Right lung (tissue), 5 donors: ENCODE measurements around the gene PPP2R2D. TPM values are rescaled to one million over a fixed set of nuclear protein-coding genes. Genes with fewer than 3 reads are reported as not detected.

ENCODE experiments used
- DNase-seq, 2 donors: peaks; one replicate each; pipeline ENCODE4 v3.0.0-alpha.2; 2013
- polyA plus RNA-seq, 5 donors: library from polyadenylated mRNA; unstranded; fragments of 120-200 nt; gene quantifications; one replicate each; pipeline versions ENCODE4 v1.2.1 to v1.2.3, GENCODE V29; 2013; ENCODE audit warnings: inconsistent platforms in 1 of 5, low replicate concordance in 1 of 5; ENCODE audit not compliant: insufficient read length in 5 of 5, insufficient read depth in 1 of 5

The PPP2R2D gene
- polyA plus RNA-seq, 5 donors = 32.9 to 43.0 (median 35.1) TPM

DNA sequence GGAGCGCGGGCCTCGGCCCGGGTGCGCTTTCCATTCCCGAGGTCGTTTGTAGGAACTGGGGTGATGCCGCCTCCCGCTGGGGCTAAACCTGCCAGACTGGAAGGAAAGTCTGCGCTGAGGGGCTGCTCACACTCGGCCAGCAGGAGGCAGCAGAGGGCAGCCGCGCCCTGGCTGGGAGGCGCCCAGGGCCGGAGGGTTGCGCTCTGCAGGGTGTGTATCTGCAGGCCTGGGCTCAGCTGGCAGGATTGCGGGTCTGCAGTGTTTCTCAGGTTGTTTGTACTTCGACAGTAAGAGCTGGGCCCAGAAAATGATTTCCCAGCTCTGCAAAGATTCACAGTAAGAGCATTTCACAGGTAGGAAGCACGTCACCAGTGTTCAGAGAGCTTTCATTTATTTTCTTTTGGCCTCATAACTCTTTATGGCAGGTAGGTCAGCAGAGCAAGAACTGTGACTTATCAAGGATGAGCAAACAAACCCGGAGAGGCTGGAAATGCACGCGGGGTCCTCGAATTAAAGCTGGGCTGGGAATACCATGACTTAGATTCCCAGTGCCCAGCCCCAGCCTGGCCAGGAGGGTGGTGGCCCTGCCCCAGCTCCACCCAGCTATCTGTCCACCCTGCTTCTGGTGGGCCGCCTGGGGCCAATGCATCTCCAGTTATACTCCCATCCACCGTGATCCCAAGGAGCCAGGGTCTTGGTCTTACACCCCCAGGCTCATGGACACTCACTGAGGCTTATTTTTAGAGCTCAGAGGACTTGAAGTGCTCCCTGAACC lies 15.2 kb upstream of the PPP2R2D start:
- peak; percentile 44 to 53 for DNase-seq

GRCh38 chr10:131886237-131886636 lies 14.6 kb upstream of the PPP2R2D start:
- no peak for DNase-seq

DNA sequence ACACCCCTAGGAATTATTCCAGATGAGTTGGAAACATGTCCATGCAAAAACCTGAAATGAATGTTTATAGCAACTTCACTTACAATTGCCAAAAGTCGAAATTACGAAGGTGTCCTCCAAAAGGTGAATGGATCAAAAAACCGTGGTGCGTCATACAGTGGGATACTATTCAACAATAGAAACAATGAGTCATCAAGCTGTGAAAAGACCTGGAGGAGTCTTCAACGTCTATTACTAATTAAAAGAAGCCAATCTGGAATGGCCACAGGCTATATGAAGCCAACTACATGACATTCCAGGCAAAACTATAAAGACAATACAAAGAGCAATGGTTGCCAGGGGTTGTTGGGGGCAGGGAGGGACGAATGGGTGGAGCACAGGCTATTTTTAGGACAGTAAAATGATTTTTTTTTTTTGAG lies 12.6 kb upstream of the PPP2R2D start:
- no peak for DNase-seq

GRCh38 chr10:131889755-131890154 lies 11.1 kb upstream of the PPP2R2D start:
- DNase-seq = no peak

DNA sequence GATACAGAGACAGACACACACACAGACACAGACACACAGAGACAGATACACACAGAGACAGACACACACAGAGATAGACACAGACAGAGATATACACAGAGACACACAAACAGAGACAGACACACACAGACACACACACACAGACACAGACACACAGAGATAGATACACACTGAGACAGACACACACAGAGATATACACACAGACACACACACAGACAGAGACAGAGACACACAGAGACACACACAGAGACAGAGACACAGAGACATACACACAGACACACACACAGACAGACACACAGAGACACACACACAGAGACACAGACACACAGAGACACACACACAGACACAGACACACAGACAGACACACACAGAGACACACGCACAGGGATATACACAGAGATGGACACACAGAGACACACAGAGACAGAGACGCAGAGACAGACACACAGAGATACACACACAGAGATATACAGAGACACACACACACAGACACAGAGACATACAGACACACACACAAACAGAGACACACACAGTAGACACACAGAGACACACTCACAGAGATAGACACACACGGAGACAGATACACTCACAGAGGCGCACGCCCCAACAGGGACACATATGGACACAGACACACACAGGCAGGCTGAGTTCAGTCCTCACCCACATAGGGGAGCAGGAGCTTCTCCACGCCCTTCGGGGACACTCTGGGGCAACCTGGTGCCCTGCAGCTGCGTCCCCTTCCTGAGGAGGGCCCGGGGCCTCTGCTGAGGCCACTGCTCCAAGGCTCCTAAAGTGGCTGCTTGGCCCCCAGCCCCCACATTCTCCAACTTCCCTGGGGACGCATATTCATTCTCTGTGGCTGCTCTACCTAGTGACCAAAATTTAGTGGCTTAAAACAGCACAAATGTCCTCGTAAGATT lies 10.3 kb upstream of the PPP2R2D start:
- DNase-seq = no peak

- no peak for DNase-seq
These were observed 9.4 kb upstream of the PPP2R2D start for GRCh38 chr10:131891196-131891928.

DNA sequence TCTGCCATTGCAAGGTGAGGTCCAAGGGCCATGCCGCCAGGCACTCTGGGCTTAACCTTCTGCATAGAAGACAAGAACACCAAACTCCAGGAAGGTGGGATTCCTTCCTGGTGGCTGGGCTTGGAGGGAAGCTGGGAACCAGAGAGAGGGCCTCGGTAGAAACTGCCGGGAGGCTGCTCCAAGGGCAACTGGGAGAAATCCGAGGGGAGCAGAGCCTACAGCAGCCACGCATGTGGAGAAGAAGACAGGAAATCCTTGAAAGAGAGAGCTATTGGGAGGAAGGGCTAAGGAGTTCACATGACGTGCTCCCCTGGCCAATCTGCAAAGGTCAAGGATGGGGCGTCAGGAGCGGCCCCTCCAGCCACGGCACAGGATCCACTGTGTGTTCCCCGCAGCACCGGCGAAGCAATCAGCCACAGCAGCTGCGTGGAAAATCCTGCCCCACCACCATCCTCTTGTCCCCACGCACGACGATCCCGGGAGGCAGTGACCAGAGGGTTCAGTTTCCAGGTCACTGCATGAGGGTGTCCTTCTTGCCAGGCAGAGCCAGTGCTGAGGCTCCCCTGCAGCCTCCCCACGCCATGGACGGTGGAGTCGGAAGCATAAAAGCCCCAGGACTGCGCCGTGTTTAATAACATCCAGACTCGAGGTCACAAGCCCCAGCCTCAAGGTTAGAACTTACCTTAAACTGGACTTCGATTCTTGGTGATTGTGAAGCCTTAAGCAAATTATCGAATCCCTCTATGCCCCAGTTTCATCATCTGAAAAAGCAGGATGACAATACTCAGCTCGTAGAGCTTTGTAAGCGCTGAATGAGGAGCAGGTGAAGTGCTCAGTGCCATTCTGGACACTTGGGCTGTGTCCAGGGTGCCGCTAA lies 8.6 kb upstream of the PPP2R2D start:
- DNase-seq = no peak

GRCh38 chr10:131892806-131893675 lies 7.8 kb upstream of the PPP2R2D start:
- no peak for DNase-seq

DNA sequence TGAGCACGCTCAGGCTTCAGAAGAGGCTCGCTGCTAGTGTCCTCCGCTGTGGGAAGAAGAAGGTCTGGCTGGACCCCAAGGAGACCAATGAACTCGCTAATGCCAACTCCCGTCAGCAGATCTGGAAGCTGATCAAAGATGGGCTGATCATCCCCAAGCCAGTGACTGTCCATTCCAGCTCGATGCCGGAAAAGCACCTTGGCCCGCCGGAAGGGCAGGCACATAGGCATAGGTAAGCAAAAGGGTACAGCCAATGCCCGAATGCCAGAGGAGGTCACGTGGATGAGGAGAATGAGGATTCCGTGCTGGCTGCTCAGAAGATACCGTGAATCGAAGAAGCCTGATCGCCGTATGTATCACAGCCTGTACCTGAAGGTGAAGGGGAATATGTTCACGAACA lies 5.7 kb upstream of the PPP2R2D start:
- DNase-seq = no peak

- DNase-seq = no peak
These were observed 4.4 kb upstream of the PPP2R2D start for GRCh38 chr10:131896403-131896802.

DNA sequence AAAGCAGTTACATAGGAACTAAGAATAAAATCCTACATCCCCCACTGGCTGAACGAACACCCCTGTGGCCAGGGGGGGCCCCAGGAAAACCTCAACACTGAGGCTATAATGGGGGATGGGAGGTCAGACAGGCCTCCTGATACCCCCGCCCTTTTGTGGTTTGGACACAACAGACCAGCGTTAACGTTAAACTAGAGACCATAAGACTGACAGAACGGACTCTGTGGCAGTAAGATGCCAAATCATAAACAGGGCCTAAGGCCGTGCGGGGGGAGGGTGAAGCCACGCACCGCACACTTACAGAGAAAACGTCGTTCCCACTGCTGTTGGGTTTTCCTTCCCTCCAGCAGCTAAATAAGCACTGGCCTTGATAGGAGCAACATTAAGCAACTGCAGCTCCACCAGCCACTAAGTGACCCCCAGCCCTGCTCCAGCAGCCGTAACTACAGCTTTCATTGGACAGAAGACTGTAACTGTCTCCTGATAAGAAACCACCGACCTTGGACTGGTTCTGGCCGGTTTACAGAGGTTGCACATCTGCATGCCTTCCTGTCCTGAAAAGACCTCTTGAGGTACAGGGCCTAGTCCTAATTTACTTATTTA lies 3.4 kb upstream of the PPP2R2D start:
- DNase-seq = no peak

- DNase-seq = no peak
These were observed 2.7 kb upstream of the PPP2R2D start for GRCh38 chr10:131898061-131898460.

- no peak for DNase-seq
These were observed 2.1 kb upstream of the PPP2R2D start for GRCh38 chr10:131898713-131899112.

GRCh38 chr10:131899116-131899690 lies 1.6 kb upstream of the PPP2R2D start:
- no peak for DNase-seq

- DNase-seq = no peak
These were observed 986 bp upstream of the PPP2R2D start for GRCh38 chr10:131899695-131900349.

DNA sequence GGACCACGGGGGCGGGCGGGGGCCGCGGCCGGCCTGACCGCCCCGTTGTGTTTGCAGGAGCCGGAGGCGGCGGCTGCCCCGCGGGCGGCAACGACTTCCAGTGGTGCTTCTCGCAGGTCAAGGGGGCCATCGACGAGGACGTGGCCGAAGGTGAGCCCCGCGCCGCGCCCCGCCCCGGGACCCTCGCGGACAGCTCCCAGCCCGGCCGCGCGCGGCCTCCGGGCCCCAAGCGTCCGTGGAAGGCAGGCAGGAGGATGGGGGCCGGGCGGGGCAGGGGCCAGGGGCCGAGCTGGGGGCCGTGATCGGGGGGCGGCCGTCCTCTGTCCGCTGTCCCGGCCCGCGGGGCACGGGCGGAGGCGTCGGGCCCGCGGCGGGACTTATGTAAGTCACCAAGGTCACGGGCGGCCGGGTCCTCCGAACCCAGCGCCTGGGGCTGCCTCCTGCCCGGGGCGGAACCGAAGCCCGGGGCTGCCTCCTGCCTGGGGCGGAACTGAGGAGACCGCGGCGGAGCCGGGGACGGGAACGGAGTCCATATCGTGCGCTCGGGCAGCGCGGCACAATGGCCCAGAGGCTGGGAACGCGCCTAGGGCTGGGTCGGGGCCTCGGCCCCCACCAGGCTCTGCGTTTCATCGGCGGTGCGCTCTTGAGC lies 497 bp downstream of the PPP2R2D start:
- peak; percentile 36 to 42 for DNase-seq

DNA sequence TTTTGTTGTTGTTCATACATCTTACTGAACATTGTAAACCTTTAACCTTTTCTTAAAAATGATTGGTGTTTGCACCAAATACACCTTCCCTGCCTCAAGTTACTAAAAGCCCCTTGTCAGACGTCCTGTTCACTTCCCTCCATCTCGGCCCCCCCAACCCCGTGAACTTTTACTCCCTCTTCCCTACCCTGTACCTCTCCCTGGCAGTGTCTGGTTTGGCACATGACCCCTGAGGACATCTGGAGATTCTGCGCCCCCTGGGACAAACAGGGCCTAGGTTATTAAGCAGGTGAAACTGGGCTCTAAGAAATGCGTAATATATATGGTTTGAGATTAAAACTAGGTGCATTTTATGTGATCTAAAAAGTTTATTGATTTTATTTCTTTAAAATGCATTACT lies 1.4 kb downstream of the PPP2R2D start:
- DNase-seq = no peak

- no peak for DNase-seq
These were observed 1.9 kb downstream of the PPP2R2D start for GRCh38 chr10:131902691-131903090.
